H1 (cell line): ENCODE data around the gene TMC3. TPM values are rescaled to one million over a fixed set of nuclear protein-coding genes. Genes with fewer than 3 reads are reported as not detected.

ENCODE experiments used
- RBBP5 ChIP-seq: IDR thresholded peaks from 2 replicates; pipeline ENCODE4 v1.7.1; 2012; ENCODE audit warnings: low read depth, mild to moderate bottlenecking, inconsistent platforms, low read length, moderate library complexity, borderline replicate concordance
- SAP30 ChIP-seq: fragments of 300-600 bp; sonication (generic); IDR thresholded peaks from 2 replicates; pipeline ENCODE4 v1.7.1; 2012; ENCODE audit warnings: low read length, moderate library complexity, mild to moderate bottlenecking, inconsistent platforms; ENCODE audit not compliant: insufficient read depth, insufficient replicate concordance
- SP1 ChIP-seq: IDR thresholded peaks from 2 replicates; pipeline ENCODE4 v1.6.1; 2011; ENCODE audit warnings: low read depth, low read length
- SP2 ChIP-seq: IDR thresholded peaks from 2 replicates; pipeline ENCODE4 v1.6.1; 2012; ENCODE audit warnings: mild to moderate bottlenecking, low read length, inconsistent platforms
- SP4 ChIP-seq: IDR thresholded peaks from 2 replicates; pipeline ENCODE4 v1.6.1; 2012; ENCODE audit warnings: low read length, inconsistent platforms
- SUZ12 ChIP-seq: fragments of 200-600 bp; sonication (generic); IDR thresholded peaks from 2 replicates; pipeline ENCODE4 v1.6.1; 2012; ENCODE audit warnings: mild to moderate bottlenecking, inconsistent platforms, low read length, moderate library complexity, mixed read lengths
- TEAD4 ChIP-seq: IDR thresholded peaks from 2 replicates; pipeline ENCODE4 v1.6.1; 2012; ENCODE audit warnings: low read depth, low read length, inconsistent platforms, mixed read lengths
- polyA plus RNA-seq, 7 experiments: library from polyadenylated mRNA; depleted of rRNA in 3 of 7; stranded (reverse) in 5 of 7; unstranded in 2 of 7; fragments of >200 nt in 5 of 7; fragments of 200-250 nt in 2 of 7; gene quantifications; 1 replicate in 5 of 7; 2 replicates in 1 of 7; 4 replicates in 1 of 7; pipeline versions ENCODE4 v1.2.1 to v1.2.3, GENCODE V29; 2011 to 2013; ENCODE audit warnings: missing spikeins in 2 of 7, mixed read lengths in 2 of 7
- total RNA-seq: library from RNA; stranded (reverse); fragmentation: NEBNext Ultra II Directional; extraction: Animal tissue kit (Norgen Biotek cat#: 25700); gene quantifications from 2 replicates; pipeline ENCODE4 v1.2.1, GENCODE V29; 2021
- TF ChIP-seq, protein P1 (sequence below): fragments of 300-600 bp; sonication (generic); IDR thresholded peaks from 2 replicates; pipeline ENCODE4 v1.7.1; 2012; ENCODE audit warnings: low read length, moderate library complexity, mild to moderate bottlenecking, inconsistent platforms; ENCODE audit not compliant: insufficient replicate concordance
- TF ChIP-seq, protein P2 (sequence below), 3 experiments: IDR thresholded peaks; 1 replicate in 2 of 3; 2 replicates in 1 of 3; pipeline versions ENCODE4 v1.5.1 to v1.6.1; 2011; ENCODE audit warnings: low read length in 3 of 3, mild to moderate bottlenecking in 3 of 3, inconsistent platforms in 2 of 3, low read depth in 1 of 3, moderate library complexity in 1 of 3; ENCODE audit not compliant: insufficient read depth in 1 of 3; ENCODE audit errors: control extremely low read depth in 1 of 3

TMC3 gene
- total and polyA plus RNA-seq, 2 of the 8 experiments (the other 6 are each of a cell fraction or from before 2014, with no cell fraction given), result not detected

DNA sequence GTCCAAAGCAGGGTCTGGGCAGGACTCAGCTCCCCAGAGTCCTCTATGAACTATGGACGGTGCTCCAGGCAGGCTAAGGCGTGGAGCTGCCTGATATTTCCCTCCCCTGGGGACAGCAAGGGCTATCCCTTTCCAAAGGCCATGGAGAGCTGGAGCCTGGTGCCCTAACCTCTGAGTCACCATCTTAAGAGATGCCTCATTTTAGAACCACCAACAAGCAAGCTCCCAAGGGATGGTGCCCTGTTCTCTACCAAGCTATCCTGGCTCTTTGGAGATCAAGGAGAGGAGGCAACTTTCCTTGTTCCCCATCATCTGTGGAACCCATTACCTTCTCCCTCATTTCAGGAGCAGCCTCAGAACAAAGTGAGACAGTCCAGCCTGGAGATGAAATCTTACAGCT is 65.8 kb downstream of the TMC3 start (continued):
- TF ChIP-seq, protein P1, sequence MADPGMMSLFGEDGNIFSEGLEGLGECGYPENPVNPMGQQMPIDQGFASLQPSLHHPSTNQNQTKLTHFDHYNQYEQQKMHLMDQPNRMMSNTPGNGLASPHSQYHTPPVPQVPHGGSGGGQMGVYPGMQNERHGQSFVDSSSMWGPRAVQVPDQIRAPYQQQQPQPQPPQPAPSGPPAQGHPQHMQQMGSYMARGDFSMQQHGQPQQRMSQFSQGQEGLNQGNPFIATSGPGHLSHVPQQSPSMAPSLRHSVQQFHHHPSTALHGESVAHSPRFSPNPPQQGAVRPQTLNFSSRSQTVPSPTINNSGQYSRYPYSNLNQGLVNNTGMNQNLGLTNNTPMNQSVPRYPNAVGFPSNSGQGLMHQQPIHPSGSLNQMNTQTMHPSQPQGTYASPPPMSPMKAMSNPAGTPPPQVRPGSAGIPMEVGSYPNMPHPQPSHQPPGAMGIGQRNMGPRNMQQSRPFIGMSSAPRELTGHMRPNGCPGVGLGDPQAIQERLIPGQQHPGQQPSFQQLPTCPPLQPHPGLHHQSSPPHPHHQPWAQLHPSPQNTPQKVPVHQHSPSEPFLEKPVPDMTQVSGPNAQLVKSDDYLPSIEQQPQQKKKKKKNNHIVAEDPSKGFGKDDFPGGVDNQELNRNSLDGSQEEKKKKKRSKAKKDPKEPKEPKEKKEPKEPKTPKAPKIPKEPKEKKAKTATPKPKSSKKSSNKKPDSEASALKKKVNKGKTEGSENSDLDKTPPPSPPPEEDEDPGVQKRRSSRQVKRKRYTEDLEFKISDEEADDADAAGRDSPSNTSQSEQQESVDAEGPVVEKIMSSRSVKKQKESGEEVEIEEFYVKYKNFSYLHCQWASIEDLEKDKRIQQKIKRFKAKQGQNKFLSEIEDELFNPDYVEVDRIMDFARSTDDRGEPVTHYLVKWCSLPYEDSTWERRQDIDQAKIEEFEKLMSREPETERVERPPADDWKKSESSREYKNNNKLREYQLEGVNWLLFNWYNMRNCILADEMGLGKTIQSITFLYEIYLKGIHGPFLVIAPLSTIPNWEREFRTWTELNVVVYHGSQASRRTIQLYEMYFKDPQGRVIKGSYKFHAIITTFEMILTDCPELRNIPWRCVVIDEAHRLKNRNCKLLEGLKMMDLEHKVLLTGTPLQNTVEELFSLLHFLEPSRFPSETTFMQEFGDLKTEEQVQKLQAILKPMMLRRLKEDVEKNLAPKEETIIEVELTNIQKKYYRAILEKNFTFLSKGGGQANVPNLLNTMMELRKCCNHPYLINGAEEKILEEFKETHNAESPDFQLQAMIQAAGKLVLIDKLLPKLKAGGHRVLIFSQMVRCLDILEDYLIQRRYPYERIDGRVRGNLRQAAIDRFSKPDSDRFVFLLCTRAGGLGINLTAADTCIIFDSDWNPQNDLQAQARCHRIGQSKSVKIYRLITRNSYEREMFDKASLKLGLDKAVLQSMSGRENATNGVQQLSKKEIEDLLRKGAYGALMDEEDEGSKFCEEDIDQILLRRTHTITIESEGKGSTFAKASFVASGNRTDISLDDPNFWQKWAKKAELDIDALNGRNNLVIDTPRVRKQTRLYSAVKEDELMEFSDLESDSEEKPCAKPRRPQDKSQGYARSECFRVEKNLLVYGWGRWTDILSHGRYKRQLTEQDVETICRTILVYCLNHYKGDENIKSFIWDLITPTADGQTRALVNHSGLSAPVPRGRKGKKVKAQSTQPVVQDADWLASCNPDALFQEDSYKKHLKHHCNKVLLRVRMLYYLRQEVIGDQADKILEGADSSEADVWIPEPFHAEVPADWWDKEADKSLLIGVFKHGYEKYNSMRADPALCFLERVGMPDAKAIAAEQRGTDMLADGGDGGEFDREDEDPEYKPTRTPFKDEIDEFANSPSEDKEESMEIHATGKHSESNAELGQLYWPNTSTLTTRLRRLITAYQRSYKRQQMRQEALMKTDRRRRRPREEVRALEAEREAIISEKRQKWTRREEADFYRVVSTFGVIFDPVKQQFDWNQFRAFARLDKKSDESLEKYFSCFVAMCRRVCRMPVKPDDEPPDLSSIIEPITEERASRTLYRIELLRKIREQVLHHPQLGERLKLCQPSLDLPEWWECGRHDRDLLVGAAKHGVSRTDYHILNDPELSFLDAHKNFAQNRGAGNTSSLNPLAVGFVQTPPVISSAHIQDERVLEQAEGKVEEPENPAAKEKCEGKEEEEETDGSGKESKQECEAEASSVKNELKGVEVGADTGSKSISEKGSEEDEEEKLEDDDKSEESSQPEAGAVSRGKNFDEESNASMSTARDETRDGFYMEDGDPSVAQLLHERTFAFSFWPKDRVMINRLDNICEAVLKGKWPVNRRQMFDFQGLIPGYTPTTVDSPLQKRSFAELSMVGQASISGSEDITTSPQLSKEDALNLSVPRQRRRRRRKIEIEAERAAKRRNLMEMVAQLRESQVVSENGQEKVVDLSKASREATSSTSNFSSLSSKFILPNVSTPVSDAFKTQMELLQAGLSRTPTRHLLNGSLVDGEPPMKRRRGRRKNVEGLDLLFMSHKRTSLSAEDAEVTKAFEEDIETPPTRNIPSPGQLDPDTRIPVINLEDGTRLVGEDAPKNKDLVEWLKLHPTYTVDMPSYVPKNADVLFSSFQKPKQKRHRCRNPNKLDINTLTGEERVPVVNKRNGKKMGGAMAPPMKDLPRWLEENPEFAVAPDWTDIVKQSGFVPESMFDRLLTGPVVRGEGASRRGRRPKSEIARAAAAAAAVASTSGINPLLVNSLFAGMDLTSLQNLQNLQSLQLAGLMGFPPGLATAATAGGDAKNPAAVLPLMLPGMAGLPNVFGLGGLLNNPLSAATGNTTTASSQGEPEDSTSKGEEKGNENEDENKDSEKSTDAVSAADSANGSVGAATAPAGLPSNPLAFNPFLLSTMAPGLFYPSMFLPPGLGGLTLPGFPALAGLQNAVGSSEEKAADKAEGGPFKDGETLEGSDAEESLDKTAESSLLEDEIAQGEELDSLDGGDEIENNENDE, result no peak
- TF ChIP-seq SUZ12 (no peak), RBBP5 (no peak), SAP30 (no peak), SP4 (no peak), SP2 (no peak), TEAD4 (no peak), SP1 (no peak)
- TF ChIP-seq, protein P2, sequence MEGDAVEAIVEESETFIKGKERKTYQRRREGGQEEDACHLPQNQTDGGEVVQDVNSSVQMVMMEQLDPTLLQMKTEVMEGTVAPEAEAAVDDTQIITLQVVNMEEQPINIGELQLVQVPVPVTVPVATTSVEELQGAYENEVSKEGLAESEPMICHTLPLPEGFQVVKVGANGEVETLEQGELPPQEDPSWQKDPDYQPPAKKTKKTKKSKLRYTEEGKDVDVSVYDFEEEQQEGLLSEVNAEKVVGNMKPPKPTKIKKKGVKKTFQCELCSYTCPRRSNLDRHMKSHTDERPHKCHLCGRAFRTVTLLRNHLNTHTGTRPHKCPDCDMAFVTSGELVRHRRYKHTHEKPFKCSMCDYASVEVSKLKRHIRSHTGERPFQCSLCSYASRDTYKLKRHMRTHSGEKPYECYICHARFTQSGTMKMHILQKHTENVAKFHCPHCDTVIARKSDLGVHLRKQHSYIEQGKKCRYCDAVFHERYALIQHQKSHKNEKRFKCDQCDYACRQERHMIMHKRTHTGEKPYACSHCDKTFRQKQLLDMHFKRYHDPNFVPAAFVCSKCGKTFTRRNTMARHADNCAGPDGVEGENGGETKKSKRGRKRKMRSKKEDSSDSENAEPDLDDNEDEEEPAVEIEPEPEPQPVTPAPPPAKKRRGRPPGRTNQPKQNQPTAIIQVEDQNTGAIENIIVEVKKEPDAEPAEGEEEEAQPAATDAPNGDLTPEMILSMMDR (IDR thresholded peaks at IDR 0.05; ENCODE audit: control extremely low read depth in 1 of 3, insufficient read depth in 1 of 3, low read depth in 1 of 3, low read length in 3 of 3), result no peak
